Measurements from ENCODE around the gene LRRC36. TPM values are rescaled to one million over a fixed set of nuclear protein-coding genes. Genes with fewer than 3 reads are reported as not detected.

LRRC36 gene
- total RNA-seq, 2 donors from 2014 or later: 0.33 to 0.43 TPM

DNA sequence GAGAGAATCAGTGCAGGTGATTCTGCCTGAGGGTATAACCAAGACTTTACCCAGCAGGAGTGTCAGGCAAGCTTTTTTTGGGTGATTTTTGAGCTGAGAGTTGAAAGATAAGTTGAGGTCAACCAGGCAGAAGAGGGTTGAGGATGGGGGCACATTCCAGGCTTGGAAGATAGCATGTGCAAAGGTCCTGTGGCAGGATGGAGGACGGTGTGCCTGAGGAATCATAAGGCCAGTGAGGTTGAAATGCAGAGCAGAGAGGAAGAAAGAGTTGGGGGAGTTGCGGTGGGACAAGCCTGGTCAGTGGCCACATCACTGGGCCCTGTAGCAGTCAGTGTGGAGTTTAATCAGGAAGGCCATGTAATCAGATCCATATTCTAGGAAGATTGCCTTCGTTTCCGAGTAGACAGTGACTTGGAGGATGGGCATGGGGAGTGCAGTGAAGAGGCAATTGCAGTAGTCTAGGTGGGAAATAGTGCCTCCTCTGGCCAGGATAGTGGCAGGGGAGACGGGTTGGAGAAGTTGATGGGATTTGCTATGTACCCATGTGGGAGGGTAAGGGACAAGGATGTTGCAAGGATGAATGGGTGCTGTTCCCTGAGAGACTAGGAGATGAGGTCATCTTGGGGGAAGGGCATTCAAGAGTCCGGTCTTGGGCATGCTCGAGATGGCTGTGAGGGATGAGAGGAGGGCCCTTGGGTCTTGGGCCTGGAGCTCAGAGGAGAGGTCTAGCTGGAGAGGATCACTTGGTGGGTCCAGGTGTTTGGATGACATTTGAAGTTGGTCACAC, 43.4 kb upstream of the LRRC36 start:
- TF ChIP-seq, protein P1, sequence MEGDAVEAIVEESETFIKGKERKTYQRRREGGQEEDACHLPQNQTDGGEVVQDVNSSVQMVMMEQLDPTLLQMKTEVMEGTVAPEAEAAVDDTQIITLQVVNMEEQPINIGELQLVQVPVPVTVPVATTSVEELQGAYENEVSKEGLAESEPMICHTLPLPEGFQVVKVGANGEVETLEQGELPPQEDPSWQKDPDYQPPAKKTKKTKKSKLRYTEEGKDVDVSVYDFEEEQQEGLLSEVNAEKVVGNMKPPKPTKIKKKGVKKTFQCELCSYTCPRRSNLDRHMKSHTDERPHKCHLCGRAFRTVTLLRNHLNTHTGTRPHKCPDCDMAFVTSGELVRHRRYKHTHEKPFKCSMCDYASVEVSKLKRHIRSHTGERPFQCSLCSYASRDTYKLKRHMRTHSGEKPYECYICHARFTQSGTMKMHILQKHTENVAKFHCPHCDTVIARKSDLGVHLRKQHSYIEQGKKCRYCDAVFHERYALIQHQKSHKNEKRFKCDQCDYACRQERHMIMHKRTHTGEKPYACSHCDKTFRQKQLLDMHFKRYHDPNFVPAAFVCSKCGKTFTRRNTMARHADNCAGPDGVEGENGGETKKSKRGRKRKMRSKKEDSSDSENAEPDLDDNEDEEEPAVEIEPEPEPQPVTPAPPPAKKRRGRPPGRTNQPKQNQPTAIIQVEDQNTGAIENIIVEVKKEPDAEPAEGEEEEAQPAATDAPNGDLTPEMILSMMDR (IDR thresholded peaks at IDR 0.05): no peak
- DNase-seq (ENCODE audit: low spot score): no peak
- peaks cover 0 to 9% of the 10 kb centered on the region in 2 donors for H3K4me1 ChIP-seq
- H3K36me3 ChIP-seq: no peaks in the 10 kb centered on the region
- no peaks in the 10 kb centered on the region for H3K9me3 ChIP-seq
- H3K27ac ChIP-seq: no peak overlapping the region
- no peaks in the 10 kb centered on the region for H3K27me3 ChIP-seq
- H3K4me3 ChIP-seq: no peak overlapping the region

DNA sequence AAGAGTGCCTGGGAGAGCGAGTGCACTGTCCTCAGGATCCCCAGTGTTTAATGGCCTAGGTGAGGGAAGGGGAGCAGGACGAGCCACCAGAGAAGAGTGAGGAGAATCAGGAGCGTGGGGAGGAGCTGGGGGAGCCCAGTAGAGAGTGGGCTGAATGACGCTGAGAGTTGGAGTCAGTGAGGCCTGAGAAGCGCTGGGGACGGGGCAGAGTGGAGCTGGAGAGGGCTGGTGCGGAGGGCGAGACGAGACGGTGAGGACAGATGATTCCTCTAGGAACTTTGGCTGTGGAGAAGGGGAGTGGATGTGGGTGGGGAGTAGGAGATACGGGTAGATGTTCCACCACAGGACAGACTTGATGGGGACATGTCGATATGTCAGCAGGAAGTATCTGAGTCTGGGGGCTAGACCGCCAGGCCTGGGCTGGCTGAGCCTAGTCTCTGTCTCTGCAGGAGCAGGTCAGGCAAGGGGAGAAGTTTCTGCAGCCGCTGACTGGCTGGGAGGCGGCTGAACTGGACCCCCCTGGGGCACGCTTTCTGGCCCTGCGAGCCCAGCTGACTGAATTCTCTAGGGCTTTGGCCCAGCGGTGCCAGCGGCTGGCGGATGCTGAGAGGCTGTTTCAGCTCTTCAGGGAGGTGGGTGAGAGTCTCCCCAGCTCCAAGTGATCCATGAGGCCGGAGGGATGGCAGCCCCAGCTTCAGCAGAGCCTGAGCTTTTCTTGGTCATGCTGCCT, 42.6 kb upstream of the LRRC36 start:
- no peaks in the 10 kb centered on the region for H3K9me3 ChIP-seq
- no peak for DNase-seq (ENCODE audit: low spot score)

DNA sequence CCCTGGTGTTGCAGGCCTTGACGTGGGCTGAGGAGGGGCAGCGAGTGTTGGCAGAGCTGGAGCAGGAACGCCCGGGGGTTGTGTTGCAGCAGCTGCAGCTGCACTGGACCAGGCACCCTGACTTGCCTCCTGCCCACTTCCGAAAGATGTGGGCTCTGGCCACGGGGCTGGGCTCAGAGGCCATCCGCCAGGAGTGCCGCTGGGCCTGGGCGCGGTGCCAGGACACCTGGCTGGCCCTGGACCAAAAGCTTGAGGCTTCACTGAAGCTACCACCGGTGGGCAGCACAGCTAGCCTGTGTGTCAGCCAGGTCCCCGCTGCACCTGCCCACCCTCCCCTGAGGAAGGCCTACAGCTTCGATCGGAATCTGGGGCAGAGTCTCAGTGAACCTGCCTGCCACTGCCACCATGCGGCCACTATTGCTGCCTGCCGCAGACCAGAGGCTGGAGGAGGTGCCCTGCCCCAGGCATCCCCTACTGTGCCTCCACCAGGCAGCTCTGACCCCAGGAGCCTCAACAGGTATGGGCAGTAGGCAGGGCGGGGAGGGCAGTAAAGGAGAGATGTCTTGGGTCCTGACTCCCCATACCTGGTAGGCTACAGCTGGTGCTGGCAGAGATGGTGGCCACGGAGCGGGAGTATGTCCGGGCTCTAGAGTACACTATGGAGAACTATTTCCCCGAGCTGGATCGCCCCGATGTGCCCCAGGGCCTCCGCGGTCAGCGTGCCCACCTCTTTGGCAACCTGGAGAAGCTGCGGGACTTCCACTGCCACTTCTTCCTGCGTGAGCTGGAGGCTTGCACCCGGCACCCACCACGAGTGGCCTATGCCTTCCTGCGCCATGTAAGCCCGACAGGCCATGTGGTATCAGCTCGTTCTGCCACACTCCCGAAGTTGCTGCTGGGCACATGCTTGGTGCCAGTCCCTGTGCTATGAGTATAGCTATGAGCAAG, 41.6 kb upstream of the LRRC36 start:
- Histone ChIP-seq H3K4me3 (no peak overlapping the region), H3K4me1 (no peaks in the 10 kb centered on the region)
- no peak for DNase-seq (ENCODE audit: low spot score)

More for the DNA sequence above, 42.6 kb upstream of the LRRC36 start:
- TF ChIP-seq, protein P1 (IDR thresholded peaks at IDR 0.05): no peak
- Histone ChIP-seq H3K27ac (no peak overlapping the region), H3K36me3 (no peaks in the 10 kb centered on the region), H3K4me1 (peaks cover 0 to 1% of the 10 kb centered on the region in 2 donors), H3K27me3 (no peaks in the 10 kb centered on the region), H3K4me3 (no peak overlapping the region)

DNA sequence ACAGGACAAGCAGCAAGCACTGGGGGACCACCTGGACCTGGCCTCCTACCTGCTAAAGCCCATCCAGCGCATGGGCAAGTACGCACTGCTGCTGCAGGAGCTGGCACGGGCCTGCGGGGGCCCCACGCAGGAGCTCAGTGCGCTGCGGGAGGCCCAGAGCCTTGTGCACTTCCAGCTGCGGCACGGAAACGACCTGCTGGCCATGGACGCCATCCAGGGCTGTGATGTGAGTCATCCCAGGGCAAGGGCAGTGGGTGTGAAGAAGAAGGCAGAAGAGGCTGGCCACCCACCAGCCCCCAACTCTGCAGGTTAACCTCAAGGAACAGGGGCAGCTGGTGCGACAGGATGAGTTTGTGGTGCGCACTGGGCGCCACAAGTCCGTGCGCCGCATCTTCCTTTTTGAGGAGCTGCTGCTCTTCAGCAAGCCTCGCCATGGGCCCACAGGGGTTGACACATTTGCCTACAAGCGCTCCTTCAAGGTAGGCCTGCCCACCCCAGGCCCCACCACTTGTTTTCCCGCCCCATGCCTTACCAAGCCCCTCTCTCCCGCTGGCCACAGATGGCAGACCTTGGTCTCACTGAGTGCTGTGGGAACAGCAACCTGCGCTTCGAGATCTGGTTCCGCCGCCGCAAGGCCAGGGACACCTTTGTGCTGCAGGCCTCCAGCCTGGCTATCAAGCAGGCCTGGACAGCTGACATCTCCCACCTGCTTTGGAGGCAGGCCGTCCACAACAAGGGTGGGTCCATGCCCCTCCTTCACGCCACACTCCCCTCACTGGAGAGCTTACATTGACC, 40.0 kb upstream of the LRRC36 start:
- Histone ChIP-seq H3K36me3 (no peaks in the 10 kb centered on the region), H3K27ac (no peak overlapping the region), H3K4me3 (no peak overlapping the region), H3K9me3 (no peaks in the 10 kb centered on the region), H3K4me1 (no peaks in the 10 kb centered on the region), H3K27me3 (no peaks in the 10 kb centered on the region)
- TF ChIP-seq, protein P1 (IDR thresholded peaks at IDR 0.05): no peak
- DNase-seq (ENCODE audit: low spot score): no peak

More for the DNA sequence above, 41.6 kb upstream of the LRRC36 start:
- H3K27me3 ChIP-seq: no peaks in the 10 kb centered on the region
- TF ChIP-seq, protein P1 (IDR thresholded peaks at IDR 0.05): peak; percentile 43 to 61
- no peaks in the 10 kb centered on the region for H3K9me3 ChIP-seq
- H3K27ac ChIP-seq: no peak overlapping the region
- no peaks in the 10 kb centered on the region for H3K36me3 ChIP-seq

DNA sequence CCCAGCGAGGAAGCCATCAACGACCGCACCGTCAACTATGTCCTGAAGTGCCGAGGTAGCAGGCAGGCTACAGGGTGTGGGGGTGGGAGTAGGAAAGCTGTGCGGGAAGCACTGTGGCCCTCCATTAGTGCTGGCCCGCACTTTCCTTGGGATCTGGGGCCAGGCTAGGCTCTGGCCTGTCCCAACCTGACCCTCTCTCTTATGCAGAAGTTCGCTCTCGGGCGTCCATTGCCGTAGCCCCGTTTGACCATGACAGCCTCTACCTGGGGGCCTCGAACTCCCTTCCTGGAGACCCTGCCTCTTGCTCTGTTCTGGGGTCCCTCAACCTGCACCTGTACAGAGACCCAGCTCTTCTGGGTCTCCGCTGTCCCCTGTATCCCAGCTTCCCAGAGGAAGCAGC, 38.7 kb upstream of the LRRC36 start:
- TF ChIP-seq, protein P1 (IDR thresholded peaks at IDR 0.05): no peak
- Histone ChIP-seq H3K36me3 (no peaks in the 10 kb centered on the region), H3K27me3 (no peaks in the 10 kb centered on the region), H3K4me3 (no peak overlapping the region), H3K9me3 (no peaks in the 10 kb centered on the region), H3K4me1 (no peaks in the 10 kb centered on the region), H3K27ac (no peak overlapping the region)
- no peak for DNase-seq (ENCODE audit: low spot score)

All from right atrium auricular region (tissue), 2 donors.